Epithelial cell of esophagus (primary cell): ENCODE measurements around the gene TSPAN7.

Experiments
- DNase-seq: peaks from one replicate; pipeline ENCODE4 v3.0.0; 2010; ENCODE audit warnings: low read depth
- H3K4me3 ChIP-seq: 2 replicates; pipeline ENCODE4 v1.5.1; 2011; ENCODE audit warnings: mild to moderate bottlenecking, low read length, control low read depth
- TF ChIP-seq, protein P1 (sequence below): IDR thresholded peaks from 2 replicates; pipeline ENCODE4 v1.5.1; 2011; ENCODE audit warnings: low read depth, mild to moderate bottlenecking, low read length, control low read depth, inconsistent platforms; ENCODE audit not compliant: insufficient read depth; ENCODE audit errors: missing control alignments

Gene TSPAN7

DNA sequence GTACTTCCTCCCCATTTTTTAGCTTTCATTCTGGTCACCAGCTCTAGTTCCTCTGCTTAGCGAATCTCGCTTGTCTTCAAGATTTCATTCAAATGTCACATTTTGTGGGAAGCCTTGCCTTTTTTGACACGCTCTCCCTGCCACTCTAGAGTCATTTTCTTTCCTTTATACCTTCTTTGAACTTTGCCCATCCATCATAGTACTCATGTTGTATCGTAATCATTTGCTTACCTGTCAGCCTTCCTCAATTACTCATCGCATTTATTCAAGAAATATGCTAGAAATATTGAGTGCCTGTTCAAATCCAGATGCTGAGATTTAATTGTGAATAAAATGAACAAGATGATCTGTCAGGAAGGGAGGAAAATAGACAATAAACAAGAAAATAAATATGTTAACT lies 21.8 kb downstream of the TSPAN7 start:
- TF ChIP-seq, protein P1, sequence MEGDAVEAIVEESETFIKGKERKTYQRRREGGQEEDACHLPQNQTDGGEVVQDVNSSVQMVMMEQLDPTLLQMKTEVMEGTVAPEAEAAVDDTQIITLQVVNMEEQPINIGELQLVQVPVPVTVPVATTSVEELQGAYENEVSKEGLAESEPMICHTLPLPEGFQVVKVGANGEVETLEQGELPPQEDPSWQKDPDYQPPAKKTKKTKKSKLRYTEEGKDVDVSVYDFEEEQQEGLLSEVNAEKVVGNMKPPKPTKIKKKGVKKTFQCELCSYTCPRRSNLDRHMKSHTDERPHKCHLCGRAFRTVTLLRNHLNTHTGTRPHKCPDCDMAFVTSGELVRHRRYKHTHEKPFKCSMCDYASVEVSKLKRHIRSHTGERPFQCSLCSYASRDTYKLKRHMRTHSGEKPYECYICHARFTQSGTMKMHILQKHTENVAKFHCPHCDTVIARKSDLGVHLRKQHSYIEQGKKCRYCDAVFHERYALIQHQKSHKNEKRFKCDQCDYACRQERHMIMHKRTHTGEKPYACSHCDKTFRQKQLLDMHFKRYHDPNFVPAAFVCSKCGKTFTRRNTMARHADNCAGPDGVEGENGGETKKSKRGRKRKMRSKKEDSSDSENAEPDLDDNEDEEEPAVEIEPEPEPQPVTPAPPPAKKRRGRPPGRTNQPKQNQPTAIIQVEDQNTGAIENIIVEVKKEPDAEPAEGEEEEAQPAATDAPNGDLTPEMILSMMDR = no peak
- no peak for DNase-seq
- H3K4me3 ChIP-seq = no peak overlapping the region

DNA sequence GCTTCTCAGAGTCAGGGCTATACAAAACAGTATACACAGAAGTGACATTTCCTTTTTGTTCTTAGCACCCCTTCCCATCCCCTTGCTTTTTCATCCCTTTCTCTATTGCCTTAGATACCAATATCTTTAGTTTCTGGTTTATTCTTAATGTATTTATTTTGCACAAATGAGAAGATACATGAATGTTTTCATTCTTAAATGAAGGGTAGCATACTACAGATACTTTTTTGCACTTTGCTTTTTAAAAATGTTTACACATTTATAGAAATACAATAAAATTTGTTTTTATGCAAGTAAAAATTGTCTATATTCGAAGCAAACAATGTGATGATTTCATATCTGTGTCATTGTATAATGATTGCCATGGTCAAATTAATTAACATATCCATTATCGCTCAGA lies 33.1 kb downstream of the TSPAN7 start:
- no peak for DNase-seq
- TF ChIP-seq, protein P1 = no peak
- no peak overlapping the region for H3K4me3 ChIP-seq

DNA sequence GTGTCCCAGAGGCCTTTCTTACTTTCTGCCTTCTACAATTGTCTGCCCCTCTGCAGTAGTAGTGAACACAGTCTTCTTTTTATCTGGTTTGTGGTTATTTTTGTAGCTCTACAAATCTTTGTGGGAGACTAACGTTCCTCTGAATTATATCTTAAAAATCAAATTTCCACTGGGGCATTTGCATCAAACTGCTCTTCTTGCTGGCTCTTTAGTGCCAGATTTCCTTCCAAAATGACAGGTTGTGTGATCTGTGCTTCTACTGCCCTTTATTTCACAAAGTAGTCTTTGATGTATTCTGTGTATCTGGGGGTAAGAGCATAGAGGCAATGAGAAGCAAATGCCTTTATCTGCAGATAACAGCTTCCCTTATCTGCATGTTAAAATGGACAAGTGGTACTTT lies 34.5 kb downstream of the TSPAN7 start:
- TF ChIP-seq, protein P1 = no peak
- DNase-seq = no peak

DNA sequence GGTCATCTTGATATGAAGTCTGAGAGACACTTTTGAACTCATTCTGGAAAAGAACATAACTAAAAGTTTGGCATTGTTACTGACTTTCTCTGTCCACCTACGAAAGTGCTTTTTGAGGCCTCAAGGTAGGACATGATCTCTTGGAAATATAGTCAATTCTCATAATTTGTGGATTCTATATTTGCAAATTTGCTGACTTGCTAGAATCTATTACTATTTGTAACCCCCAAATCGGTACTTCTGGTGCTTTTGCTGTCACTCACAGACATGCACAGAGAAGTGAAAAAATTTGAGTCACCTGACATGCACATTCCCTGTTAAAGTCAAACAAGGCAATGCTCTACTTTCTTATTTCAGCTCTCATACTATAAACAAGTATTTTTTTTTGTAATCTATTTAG lies 35.6 kb downstream of the TSPAN7 start:
- no peak for DNase-seq
- TF ChIP-seq, protein P1 = no peak
- H3K4me3 ChIP-seq = no peak overlapping the region

More for the DNA sequence above, 34.5 kb downstream of the TSPAN7 start:
- H3K4me3 ChIP-seq = no peak overlapping the region

DNA sequence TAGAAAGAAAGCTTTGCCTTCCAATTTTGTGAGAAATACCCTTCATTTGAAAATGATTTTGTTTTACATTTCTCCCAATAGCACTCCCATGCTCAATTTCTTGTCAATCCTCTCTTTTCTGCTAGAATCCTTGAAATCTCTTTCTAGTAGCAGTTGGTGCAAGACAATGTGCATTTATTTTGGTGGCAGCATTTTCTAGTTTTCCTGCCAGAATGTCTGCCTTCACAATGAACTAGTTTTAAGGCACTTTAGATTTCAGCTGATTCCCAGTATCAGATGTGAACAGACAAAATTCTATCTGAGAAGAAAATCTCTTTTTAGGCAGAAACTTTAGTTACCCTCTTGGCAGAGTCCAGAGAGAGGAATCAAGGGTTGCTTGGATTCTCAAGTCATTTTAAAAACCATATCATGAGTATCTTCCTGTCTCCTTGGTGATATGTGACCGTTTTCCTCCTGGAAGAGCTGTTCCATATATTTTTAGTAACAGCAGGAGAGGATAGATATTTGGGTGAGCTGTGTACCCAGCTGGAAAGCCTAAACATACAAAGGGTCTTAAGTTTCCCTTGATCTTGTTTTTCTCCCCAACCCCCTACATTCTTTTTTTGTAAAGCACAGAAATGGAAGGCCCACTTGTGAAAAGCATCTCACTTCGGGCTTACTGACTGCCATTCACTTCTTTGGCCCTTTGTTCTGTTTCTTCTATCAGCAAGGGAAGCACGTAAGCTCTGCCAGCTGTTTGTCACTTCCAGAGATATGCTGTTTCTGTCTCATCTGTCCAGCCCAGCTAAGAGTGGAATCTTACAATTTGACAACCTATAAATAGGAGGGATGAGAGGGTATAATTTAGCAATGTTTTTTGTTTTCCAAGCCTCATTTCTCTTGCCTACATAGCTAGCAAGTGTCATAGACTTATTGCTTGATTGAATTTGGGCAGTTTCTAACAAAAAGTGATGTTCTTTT lies 38.7 kb downstream of the TSPAN7 start:
- DNase-seq = no peak
- TF ChIP-seq, protein P1 = no peak
- H3K4me3 ChIP-seq = no peak overlapping the region

DNA sequence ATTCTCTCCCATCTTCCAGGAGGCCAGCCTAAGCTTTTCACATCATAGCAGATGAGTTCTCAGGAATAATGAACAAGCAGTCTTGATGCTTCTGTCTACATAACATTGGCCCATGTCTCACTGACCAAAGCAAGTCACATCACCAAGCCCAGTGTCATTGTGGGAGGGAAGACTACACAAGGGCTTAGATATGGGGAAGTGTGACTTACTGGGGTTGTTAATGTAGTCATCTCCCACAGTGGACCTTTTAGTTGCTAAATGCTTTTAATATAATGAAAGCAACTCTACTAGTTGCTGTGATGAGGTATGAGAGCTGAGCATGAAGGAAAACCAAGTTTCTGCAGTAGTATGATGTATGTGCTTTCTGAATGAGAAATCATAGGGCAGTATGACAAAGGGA lies 40.5 kb downstream of the TSPAN7 start:
- no peak for DNase-seq
- no peak overlapping the region for H3K4me3 ChIP-seq
- TF ChIP-seq, protein P1 = no peak
